ENCODE results near the gene SLAMF6.
"Not testable (repeated sequence)": the region's sequence is repeated elsewhere in the genome, so short reads cannot be mapped to it uniquely, and the experiment has no call there.

Gene SLAMF6

DNA sequence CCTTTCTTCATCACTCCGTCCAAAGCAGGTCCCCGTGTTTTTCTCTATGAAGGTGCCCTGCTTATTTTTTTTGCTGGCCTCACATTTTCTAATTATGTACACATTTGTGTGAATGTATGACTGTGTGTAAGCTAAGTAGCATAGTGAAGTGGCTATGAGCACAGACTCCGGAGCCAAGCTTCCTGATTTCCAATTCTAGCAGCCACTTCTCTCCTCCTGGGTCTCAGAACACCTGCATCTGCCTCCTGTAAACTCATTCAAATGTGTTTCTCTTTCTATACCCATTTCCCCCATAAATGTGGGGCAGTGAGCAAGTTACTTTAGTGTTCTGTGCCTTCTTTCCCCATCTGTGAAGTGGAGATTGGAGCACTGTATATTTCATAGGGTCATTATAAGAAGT lies 2.1 kb downstream of the SLAMF6 start:
- DNase-seq (ENCODE audit: low read depth): no peak
- no peak overlapping the region for H3K4me3 ChIP-seq (ENCODE audit: low read depth, low read length)
- in situ Hi-C loops (cut with HindIII; ENCODE audit: low sequenced_read_pairs): no loop called here
- TF ChIP-seq, protein P1, sequence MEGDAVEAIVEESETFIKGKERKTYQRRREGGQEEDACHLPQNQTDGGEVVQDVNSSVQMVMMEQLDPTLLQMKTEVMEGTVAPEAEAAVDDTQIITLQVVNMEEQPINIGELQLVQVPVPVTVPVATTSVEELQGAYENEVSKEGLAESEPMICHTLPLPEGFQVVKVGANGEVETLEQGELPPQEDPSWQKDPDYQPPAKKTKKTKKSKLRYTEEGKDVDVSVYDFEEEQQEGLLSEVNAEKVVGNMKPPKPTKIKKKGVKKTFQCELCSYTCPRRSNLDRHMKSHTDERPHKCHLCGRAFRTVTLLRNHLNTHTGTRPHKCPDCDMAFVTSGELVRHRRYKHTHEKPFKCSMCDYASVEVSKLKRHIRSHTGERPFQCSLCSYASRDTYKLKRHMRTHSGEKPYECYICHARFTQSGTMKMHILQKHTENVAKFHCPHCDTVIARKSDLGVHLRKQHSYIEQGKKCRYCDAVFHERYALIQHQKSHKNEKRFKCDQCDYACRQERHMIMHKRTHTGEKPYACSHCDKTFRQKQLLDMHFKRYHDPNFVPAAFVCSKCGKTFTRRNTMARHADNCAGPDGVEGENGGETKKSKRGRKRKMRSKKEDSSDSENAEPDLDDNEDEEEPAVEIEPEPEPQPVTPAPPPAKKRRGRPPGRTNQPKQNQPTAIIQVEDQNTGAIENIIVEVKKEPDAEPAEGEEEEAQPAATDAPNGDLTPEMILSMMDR (IDR thresholded peaks at IDR 0.05; ENCODE audit: low read depth, low read length, missing control alignments): no peak

DNA sequence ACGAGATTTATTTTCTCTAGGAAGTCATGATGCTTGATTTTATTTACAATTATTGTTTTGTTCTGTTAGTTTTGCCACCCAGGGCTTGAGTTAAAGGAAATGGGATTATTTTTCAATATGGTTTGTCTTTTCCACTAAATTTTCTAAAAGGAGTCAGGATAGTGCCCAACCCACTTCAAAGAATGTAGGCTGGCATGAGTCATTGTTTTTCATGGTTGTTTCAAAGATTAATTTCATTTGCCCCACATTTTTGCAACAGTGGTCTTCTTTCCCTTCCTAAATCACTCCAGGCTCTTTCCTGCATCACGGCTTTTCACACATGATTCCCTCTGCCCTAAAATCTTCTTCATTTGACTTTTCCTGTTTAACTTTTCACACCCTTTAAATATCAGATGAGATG lies 2.5 kb downstream of the SLAMF6 start:
- H3K4me3 ChIP-seq (ENCODE audit: low read depth, low read length): no peak overlapping the region
- DNase-seq (ENCODE audit: low read depth): no peak

DNA sequence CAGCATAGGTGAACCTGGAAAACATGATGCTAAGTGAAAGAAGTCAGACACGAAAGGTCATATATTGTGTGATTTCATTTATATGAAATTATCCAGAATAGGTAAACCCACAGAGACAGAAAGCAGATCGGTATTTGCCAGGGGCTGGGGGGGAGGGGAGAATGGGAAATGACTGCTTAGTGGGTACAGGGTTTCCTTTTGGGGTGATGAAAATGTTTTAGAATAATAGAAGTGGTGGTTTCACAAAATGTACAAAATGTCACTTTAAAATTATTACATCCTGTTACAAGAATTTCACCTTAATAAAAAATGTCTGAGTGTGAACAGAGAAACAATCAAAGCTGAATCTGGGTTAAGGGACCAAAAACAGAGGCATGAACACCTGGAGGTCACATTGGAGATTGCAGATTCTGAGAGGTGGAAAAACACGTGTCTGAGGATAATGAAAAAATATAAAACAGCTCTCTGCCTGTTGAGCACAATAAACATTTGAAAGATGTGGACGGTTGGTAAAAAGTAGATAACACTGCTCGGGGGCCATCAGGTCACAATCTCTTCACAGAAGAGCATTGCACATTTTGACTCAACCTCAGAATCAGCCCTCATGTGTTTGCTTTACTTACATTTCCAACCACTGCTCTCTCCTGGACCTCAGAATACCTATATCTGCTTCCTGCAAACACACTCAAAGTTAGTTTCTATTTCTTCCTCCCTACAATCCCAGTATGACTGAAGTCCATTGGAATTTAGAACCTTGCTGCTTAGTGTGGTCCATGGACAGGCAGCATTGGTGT lies 3.2 kb downstream of the SLAMF6 start:
- H3K4me3 ChIP-seq (ENCODE audit: low read depth, low read length): no peak overlapping the region
- DNase-seq (ENCODE audit: low read depth): no peak
- TF ChIP-seq, protein P1 (IDR thresholded peaks at IDR 0.05; ENCODE audit: low read depth, low read length, missing control alignments): no peak
- in situ Hi-C loops (cut with HindIII; ENCODE audit: low sequenced_read_pairs): no loop called here

More for the DNA sequence above, 2.5 kb downstream of the SLAMF6 start:
- in situ Hi-C loops (cut with HindIII; ENCODE audit: low sequenced_read_pairs): no loop called here
- TF ChIP-seq, protein P1 (IDR thresholded peaks at IDR 0.05; ENCODE audit: low read depth, low read length, missing control alignments): no peak

DNA sequence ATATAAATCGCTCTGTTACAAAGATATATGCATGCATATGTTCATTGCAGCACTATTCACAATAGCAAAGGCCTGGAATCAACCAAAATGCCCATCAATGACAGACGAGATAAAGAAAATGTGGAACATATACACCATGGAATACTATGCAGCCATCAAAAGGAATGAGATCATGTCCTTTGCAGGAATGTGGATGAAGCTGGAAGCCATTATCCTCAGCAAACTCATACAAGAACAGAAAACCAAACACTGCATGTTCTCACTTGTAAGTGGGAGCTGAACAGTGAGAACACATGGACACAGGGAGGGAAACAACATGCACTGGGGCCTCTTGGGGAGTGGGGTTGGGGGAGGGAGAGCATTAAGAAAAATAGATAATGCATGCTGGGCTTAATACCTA lies 5.5 kb downstream of the SLAMF6 start:
- in situ Hi-C loops (cut with HindIII; ENCODE audit: low sequenced_read_pairs); H3K4me3 ChIP-seq (ENCODE audit: low read depth, low read length); DNase-seq (ENCODE audit: low read depth): not testable (repeated sequence)

DNA sequence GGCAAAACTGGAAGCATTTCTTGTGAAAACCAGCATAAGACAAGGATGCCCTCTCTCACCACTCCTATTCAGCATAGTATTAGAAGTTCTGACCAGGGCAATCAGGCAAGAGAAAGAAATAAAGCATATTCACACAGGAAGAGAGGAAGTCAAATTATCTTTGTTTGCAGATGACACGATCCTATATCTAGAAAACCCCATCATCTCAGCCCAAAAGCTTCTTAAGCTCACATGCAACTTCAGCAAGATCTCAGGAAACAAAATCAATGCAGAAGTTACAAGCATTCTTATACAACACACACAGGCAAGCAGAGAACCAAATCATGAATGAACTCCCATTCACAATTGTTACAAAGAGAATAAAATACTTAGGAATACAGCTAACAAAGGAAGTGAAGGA lies 7.1 kb downstream of the SLAMF6 start:
- in situ Hi-C loops (cut with HindIII; ENCODE audit: low sequenced_read_pairs); H3K4me3 ChIP-seq (ENCODE audit: low read depth, low read length); DNase-seq (ENCODE audit: low read depth): not testable (repeated sequence)

DNA sequence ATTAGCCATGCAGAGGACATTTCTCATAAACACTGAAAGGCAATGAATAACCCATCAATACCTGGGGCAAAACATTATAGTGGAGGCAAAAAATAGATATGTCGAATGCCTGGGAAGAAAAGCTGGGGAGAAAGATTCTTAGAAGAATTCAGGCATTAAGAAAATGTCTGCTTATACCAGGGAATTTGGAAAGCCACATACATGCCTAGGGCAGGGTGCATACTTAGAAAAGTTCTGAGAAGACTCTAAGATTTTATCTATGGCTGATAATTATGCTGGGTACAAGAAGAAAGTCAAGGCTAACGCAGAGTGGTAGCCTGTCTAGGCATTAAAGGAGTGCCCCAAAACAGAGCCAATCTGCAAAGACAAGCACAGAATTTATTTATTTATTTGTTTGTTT lies 18.4 kb downstream of the SLAMF6 start:
- TF ChIP-seq, protein P1 (IDR thresholded peaks at IDR 0.05; ENCODE audit: low read depth, low read length, missing control alignments): no peak
- in situ Hi-C loops (cut with HindIII; ENCODE audit: low sequenced_read_pairs): no loop called here
- no peak for DNase-seq (ENCODE audit: low read depth)
- no peak overlapping the region for H3K4me3 ChIP-seq (ENCODE audit: low read depth, low read length)

DNA sequence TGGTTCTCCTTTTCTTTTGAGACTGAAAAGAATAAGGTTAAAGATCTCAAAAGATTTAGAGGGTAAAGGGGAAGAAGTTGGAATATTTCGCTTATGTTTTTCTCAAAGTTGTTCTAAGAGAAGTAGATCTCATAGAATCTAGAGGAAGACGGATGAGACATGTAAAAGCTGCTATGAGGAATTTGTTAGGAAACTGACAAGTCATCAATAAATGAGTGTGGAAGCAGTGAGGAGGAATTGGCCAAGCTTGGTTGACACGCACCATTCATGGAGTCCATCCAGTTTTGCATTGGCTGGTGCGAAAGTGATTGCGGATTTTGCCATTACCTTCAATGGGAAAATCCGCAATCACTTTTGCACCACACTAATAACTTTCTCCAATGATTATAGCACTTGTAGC lies 20.0 kb downstream of the SLAMF6 start:
- TF ChIP-seq, protein P1 (IDR thresholded peaks at IDR 0.05; ENCODE audit: low read depth, low read length, missing control alignments): no peak
- H3K4me3 ChIP-seq (ENCODE audit: low read depth, low read length): no peak overlapping the region
- in situ Hi-C loops (cut with HindIII; ENCODE audit: low sequenced_read_pairs): no loop called here
- DNase-seq (ENCODE audit: low read depth): no peak

Data from astrocyte of the cerebellum (primary cell).